Stimulated activated CD8-positive, alpha-beta memory T cell treated with anti-CD3 and anti-CD28 coated beads, Interleukin-2, amount 100 ng/mL, for 1 hour (primary cell): ENCODE results near the gene OSTC.

Experiments used
- DNase-seq, 2 donors: peaks; one replicate each; pipeline ENCODE4 v3.0.0-alpha.2; 2020; ENCODE audit warnings: low read depth in 2 of 2

The OSTC gene

DNA sequence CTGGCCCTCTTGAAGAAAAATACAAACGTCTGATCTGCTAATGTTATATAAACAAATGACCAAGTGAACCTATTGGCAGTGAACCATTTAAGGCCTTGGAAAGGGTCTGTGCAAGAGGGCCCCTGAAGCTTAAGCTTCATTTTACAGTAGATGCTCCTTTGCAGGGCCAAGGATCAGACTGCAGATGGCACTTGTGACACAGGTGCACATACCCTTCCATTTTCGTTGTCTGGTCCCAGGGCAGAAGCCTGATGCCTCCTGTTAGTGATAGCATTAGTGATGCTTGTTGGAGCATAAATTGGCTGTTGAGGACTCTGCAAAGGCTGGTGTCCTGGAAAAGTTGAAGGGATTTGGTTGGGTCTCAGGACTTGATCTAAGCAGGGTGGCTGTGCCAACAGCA, 65.9 kb downstream of the OSTC start:
- no peak for DNase-seq

DNA sequence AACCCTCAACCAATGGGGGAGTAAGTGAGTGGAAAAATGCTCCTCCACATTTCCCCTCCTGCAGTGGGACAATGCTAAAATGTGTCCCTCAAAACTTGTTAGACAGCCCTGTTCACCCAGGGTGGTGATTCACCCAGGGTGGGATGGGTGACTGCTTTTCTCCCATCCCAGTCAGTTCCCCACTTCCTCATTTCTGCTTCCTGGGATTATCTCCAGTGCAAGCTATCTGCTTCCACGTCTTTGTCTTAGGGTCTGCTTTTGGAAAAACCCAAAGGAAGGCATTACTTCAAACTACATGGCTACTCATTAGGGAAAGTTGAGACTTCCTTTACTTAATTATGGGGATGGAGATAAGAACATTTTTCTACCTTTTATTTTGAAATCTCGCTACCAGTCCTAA, 67.0 kb downstream of the OSTC start:
- DNase-seq: no peak
